Endothelial cell of umbilical vein (primary cell): ENCODE data around the gene TXNDC12.

Source experiments
- CTCF ChIP-seq, 2 donors: IDR thresholded peaks; 1 replicate in 1 of 2; 2 replicates in 1 of 2; pipeline ENCODE4 v1.5.1; 2011; ENCODE audit warnings: low read length in 2 of 2, mild to moderate bottlenecking in 2 of 2, moderate library complexity in 2 of 2, control low read depth in 1 of 2, inconsistent platforms in 1 of 2, low read depth in 1 of 2; ENCODE audit not compliant: insufficient read depth in 1 of 2; ENCODE audit errors: extremely low read depth in 1 of 2
- EZH2 ChIP-seq: IDR thresholded peaks from 2 replicates; pipeline ENCODE4 v1.6.1; 2012; ENCODE audit warnings: borderline replicate concordance, low read depth, mild to moderate bottlenecking, moderate library complexity, low read length, inconsistent platforms; ENCODE audit not compliant: severe bottlenecking
- JUN ChIP-seq: IDR thresholded peaks from 2 replicates; pipeline ENCODE4 v1.6.1; 2011; ENCODE audit warnings: borderline replicate concordance, low read depth; ENCODE audit not compliant: insufficient read length, insufficient read depth
- POLR2A ChIP-seq: IDR thresholded peaks from 2 replicates; pipeline ENCODE4 v1.6.1; 2012; ENCODE audit warnings: low read depth, mild to moderate bottlenecking, control low read depth, low read length
- POLR2AphosphoS5 ChIP-seq: IDR thresholded peaks from 2 replicates; pipeline ENCODE4 v1.6.1; 2012; ENCODE audit warnings: low read depth, mild to moderate bottlenecking, control low read depth, low read length, moderate library complexity; ENCODE audit not compliant: insufficient read depth

- TF ChIP-seq POLR2A: no peak
- TF ChIP-seq CTCF (IDR thresholded peaks at IDR 0.05; ENCODE audit: extremely low read depth in 1 of 2, insufficient read depth in 1 of 2, low read depth in 1 of 2, low read length in 2 of 2): no peak
- TF ChIP-seq JUN: no peak
- no peak for TF ChIP-seq EZH2
- TF ChIP-seq POLR2AphosphoS5: no peak
Observed at GRCh38 chr1:52032785-52033131, 22.2 kb downstream of the TXNDC12 start.
